Measurements from ENCODE around the gene PTGFR. TPM values are rescaled to one million over a fixed set of nuclear protein-coding genes. Genes with fewer than 3 reads are reported as not detected.

Gene PTGFR
- total and polyA plus RNA-seq, 4 donors = 0.05 to 0.67 (median 0.40) TPM

- TF ChIP-seq ZBTB33 (IDR thresholded peaks at IDR 0.05) = no peak
- no peak for TF ChIP-seq ATF3 (IDR thresholded peaks at IDR 0.05)
- no peak for TF ChIP-seq JUND (IDR thresholded peaks at IDR 0.05)
- no peak for TF ChIP-seq NR2F2 (IDR thresholded peaks at IDR 0.05)
- TF ChIP-seq HNF4G (IDR thresholded peaks at IDR 0.05) = no peak
- TF ChIP-seq FOXA2 (IDR thresholded peaks at IDR 0.05) = no peak
- no peak for TF ChIP-seq YY1 (IDR thresholded peaks at IDR 0.05)
- no peak for TF ChIP-seq RXRA (IDR thresholded peaks at IDR 0.05)
These were observed 31.4 kb downstream of the PTGFR start (continued) for GRCh38 chr1:78522136-78522535.

- no peaks in the 10 kb centered on the region for H3K4me1 ChIP-seq (ENCODE audit: control insufficient read depth in 4 of 4, insufficient read depth in 4 of 4, low read length in 3 of 4)
- no peak for DNase-seq (ENCODE audit: low spot score)
- H3K36me3 ChIP-seq (ENCODE audit: control insufficient read depth in 4 of 4, insufficient read depth in 3 of 4, low read depth in 1 of 4, low read length in 3 of 4) = no peaks in the 10 kb centered on the region
- WGBS = 74% methylated on average over 2 of the region's 2 CpGs
- TF ChIP-seq EGR1 (IDR thresholded peaks at IDR 0.05; ENCODE audit: low read depth in 2 of 2) = no peak
- H3K9me3 ChIP-seq (ENCODE audit: control insufficient read depth in 4 of 4, low read length in 3 of 4) = no peaks in the 10 kb centered on the region
- H3K27ac ChIP-seq (ENCODE audit: low read depth in 1 of 2, low read length in 2 of 2) = no peak overlapping the region
- H3K9ac ChIP-seq (ENCODE audit: low read depth in 1 of 2, low read length in 2 of 2) = no peak overlapping the region
- no peak overlapping the region for H3K4me3 ChIP-seq (ENCODE audit: low read depth in 1 of 3, low read length in 3 of 3)
- H3K27me3 ChIP-seq (ENCODE audit: control insufficient read depth in 4 of 4, insufficient read depth in 4 of 4, low read length in 3 of 4) = no peaks in the 10 kb centered on the region
These were observed 35.7 kb downstream of the PTGFR start for GRCh38 chr1:78526496-78526895.

GRCh38 chr1:78527706-78528105 lies 36.9 kb downstream of the PTGFR start:
- Histone ChIP-seq H3K27ac (ENCODE audit: low read depth in 1 of 2, low read length in 2 of 2) (no peak overlapping the region), H3K36me3 (ENCODE audit: control insufficient read depth in 4 of 4, insufficient read depth in 3 of 4, low read depth in 1 of 4, low read length in 3 of 4) (no peaks in the 10 kb centered on the region), H3K9me3 (ENCODE audit: control insufficient read depth in 4 of 4, low read length in 3 of 4) (no peaks in the 10 kb centered on the region), H3K4me1 (ENCODE audit: control insufficient read depth in 4 of 4, insufficient read depth in 4 of 4, low read length in 3 of 4) (no peaks in the 10 kb centered on the region), H3K4me3 (ENCODE audit: low read depth in 1 of 3, low read length in 3 of 3) (no peak overlapping the region), H3K27me3 (ENCODE audit: control insufficient read depth in 4 of 4, insufficient read depth in 4 of 4, low read length in 3 of 4) (no peaks in the 10 kb centered on the region), H3K9ac (ENCODE audit: low read depth in 1 of 2, low read length in 2 of 2) (no peak overlapping the region)
- TF ChIP-seq RXRA (IDR thresholded peaks at IDR 0.05) = no peak
- no peak for TF ChIP-seq FOXA2 (IDR thresholded peaks at IDR 0.05)
- TF ChIP-seq NR2F2 (IDR thresholded peaks at IDR 0.05) = no peak
- TF ChIP-seq RAD21 (IDR thresholded peaks at IDR 0.05) = no peak
- TF ChIP-seq FOXA1 (IDR thresholded peaks at IDR 0.05) = no peak
- TF ChIP-seq TAF1 (conservative IDR thresholded peaks at IDR 0.05) = no peak
- TF ChIP-seq SP1 (IDR thresholded peaks at IDR 0.05) = no peak
- no peak for TF ChIP-seq EGR1 (IDR thresholded peaks at IDR 0.05; ENCODE audit: low read depth in 2 of 2)
- TF ChIP-seq ATF3 (IDR thresholded peaks at IDR 0.05) = no peak
- no peak for TF ChIP-seq HNF4G (IDR thresholded peaks at IDR 0.05)
- no peak for TF ChIP-seq HNF4A (conservative IDR thresholded peaks at IDR 0.05)
- no peak for TF ChIP-seq ZBTB33 (IDR thresholded peaks at IDR 0.05)
- no peak for TF ChIP-seq GABPA (IDR thresholded peaks at IDR 0.05 in 1 of 2, conservative IDR thresholded peaks at IDR 0.05 in 1 of 2)
- TF ChIP-seq REST (IDR thresholded peaks at IDR 0.05) = no peak
- no peak for TF ChIP-seq JUND (IDR thresholded peaks at IDR 0.05)
- TF ChIP-seq CTCF (IDR thresholded peaks at IDR 0.05; ENCODE audit: low read depth, low read length, missing input control) = no peak
- no peak for TF ChIP-seq MAX (IDR thresholded peaks at IDR 0.05)
- TF ChIP-seq YY1 (IDR thresholded peaks at IDR 0.05) = no peak
- DNase-seq (ENCODE audit: low spot score) = no peak
- WGBS = 92% methylated on average over 2 of the region's 2 CpGs
